GM12801 (cell line): ENCODE measurements around the gene SCAPER.

Experiments used
- CTCF ChIP-seq: IDR thresholded peaks from one replicate; pipeline ENCODE4 v1.5.1; 2011; ENCODE audit warnings: control low read depth; ENCODE audit not compliant: insufficient read length; ENCODE audit errors: extremely low read depth

The SCAPER gene

GRCh38 chr15:76480267-76480666 is 424.9 kb downstream of the SCAPER start:
- no peak for TF ChIP-seq CTCF

GRCh38 chr15:76470691-76471090 is 434.4 kb downstream of the SCAPER start:
- TF ChIP-seq CTCF: no peak

GRCh38 chr15:76468722-76469121 is 436.4 kb downstream of the SCAPER start:
- TF ChIP-seq CTCF: no peak

- no peak for TF ChIP-seq CTCF
Measured at GRCh38 chr15:76467136-76467535, 438.0 kb downstream of the SCAPER start.

GRCh38 chr15:76465728-76466127 is 439.4 kb downstream of the SCAPER start:
- no peak for TF ChIP-seq CTCF

- TF ChIP-seq CTCF: no peak
Measured at GRCh38 chr15:76464247-76464646, 440.9 kb downstream of the SCAPER start.

- TF ChIP-seq CTCF: no peak
Measured at GRCh38 chr15:76460871-76461270, 444.3 kb downstream of the SCAPER start.

GRCh38 chr15:76460347-76460746 is 444.8 kb downstream of the SCAPER start:
- no peak for TF ChIP-seq CTCF
